22Rv1 (cell line): ENCODE measurements around the gene POLA1.

Experiments
- ZFX ChIP-seq: fragments of 450-650 bp; IDR thresholded peaks from 2 replicates; pipeline ENCODE4 v1.6.1; 2017; ENCODE audit warnings: antibody characterized with exemption, borderline replicate concordance
- TF ChIP-seq, protein P1 (sequence below): fragments of 450-650 bp; IDR thresholded peaks from 2 replicates; pipeline ENCODE4 v1.5.1; 2017; ENCODE audit warnings: mild to moderate bottlenecking

DNA sequence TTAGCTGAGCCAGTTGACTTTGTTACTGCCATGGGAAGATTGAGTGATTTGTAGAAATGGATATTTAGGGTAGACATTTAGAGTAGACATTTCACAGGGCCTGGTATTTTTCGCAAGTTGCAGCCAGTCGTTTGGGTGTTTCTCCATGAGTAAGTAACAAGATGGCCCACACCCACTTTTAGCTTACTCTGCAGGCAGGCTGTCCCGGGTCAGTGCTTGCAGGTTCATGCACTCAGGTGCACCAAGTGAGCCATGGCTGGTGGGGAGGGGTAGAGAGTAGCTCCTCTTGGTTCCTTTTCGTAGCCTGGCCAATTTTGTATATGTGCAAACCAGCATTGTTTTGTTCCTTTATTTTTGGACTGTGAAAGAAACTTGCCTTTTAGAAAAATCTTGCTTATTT, 145.6 kb downstream of the POLA1 start:
- TF ChIP-seq, protein P1, sequence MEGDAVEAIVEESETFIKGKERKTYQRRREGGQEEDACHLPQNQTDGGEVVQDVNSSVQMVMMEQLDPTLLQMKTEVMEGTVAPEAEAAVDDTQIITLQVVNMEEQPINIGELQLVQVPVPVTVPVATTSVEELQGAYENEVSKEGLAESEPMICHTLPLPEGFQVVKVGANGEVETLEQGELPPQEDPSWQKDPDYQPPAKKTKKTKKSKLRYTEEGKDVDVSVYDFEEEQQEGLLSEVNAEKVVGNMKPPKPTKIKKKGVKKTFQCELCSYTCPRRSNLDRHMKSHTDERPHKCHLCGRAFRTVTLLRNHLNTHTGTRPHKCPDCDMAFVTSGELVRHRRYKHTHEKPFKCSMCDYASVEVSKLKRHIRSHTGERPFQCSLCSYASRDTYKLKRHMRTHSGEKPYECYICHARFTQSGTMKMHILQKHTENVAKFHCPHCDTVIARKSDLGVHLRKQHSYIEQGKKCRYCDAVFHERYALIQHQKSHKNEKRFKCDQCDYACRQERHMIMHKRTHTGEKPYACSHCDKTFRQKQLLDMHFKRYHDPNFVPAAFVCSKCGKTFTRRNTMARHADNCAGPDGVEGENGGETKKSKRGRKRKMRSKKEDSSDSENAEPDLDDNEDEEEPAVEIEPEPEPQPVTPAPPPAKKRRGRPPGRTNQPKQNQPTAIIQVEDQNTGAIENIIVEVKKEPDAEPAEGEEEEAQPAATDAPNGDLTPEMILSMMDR: no peak
- no peak for TF ChIP-seq ZFX
